RCC 7860 (cell line): ENCODE data around the gene ASPG.

Source experiments
- DNase-seq: peaks from one replicate; pipeline ENCODE4 v3.0.0-alpha.2; 2015; ENCODE audit warnings: low spot score
- FAIRE-seq: peaks from 2 replicates; lab custom pipeline; 2012; peaks lifted over from hg19 to GRCh38; lab: Jason Lieb, UNC

ASPG gene

GRCh38 chr14:104134061-104134965 lies 48.8 kb downstream of the ASPG start:
- FAIRE-seq (no peak), DNase-seq (no peak)

- FAIRE-seq: no peak
- no peak for DNase-seq
These were observed 49.8 kb downstream of the ASPG start for GRCh38 chr14:104135121-104135903.

- DNase-seq: no peak
- FAIRE-seq: no peak
These were observed 50.5 kb downstream of the ASPG start for GRCh38 chr14:104135904-104136471.

GRCh38 chr14:104136472-104137296 lies 51.2 kb downstream of the ASPG start:
- DNase-seq (no peak), FAIRE-seq (no peak)

- DNase-seq (no peak), FAIRE-seq (no peak)
These were observed 52.0 kb downstream of the ASPG start for GRCh38 chr14:104137297-104138097.

GRCh38 chr14:104138098-104138717 lies 52.7 kb downstream of the ASPG start, which contains the start of gene KIF26A:
Gene KIF26A (plus strand): TSS chr14:104138587. CDS start chr14:104138723, 136 bp downstream.
- DNase-seq: no peak
- FAIRE-seq: no peak

- no peak for FAIRE-seq
- DNase-seq: no peak
These were observed 53.4 kb downstream of the ASPG start for GRCh38 chr14:104138718-104139459.

- DNase-seq (no peak), FAIRE-seq (no peak)
These were observed 54.1 kb downstream of the ASPG start for GRCh38 chr14:104139460-104140212.

- FAIRE-seq (no peak), DNase-seq (no peak)
These were observed 54.6 kb downstream of the ASPG start for GRCh38 chr14:104140213-104140462.

GRCh38 chr14:104140463-104141331 lies 55.2 kb downstream of the ASPG start:
- DNase-seq (no peak), FAIRE-seq (no peak)

- no peak for DNase-seq
- FAIRE-seq: no peak
These were observed 56.2 kb downstream of the ASPG start for GRCh38 chr14:104141621-104142091.

GRCh38 chr14:104142136-104142945 lies 56.8 kb downstream of the ASPG start:
- DNase-seq (no peak), FAIRE-seq (no peak)

- DNase-seq (no peak), FAIRE-seq (no peak)
These were observed 57.5 kb downstream of the ASPG start for GRCh38 chr14:104142946-104143470.

GRCh38 chr14:104143521-104144452 lies 58.3 kb downstream of the ASPG start:
- no peak for DNase-seq
- no peak for FAIRE-seq

GRCh38 chr14:104144453-104144790 lies 58.9 kb downstream of the ASPG start:
- no peak for DNase-seq
- FAIRE-seq: no peak
